HEK293 (cell line): ENCODE data around the gene SHROOM3.

ENCODE experiments used
- CTCF ChIA-PET: fragments of 350-600 bp; formaldehyde crosslinking; extraction: SDS; loops from one replicate; lab custom pipeline; 2021; ENCODE audit warnings: antibody characterized with exemption; lab: Yijun Ruan, JAX
- POLR2A ChIA-PET: fragments of 300-600 bp; formaldehyde crosslinking; extraction: SDS; loops from one replicate; lab custom pipeline; 2020; ENCODE audit warnings: antibody characterized with exemption, inconsistent platforms; lab: Yijun Ruan, JAX
- H3K27ac ChIP-seq: fragments of 200-500 bp; sonication (Bioruptor generic); 2 replicates; pipeline ENCODE4 v1.5.1; 2014; ENCODE audit warnings: low read depth, low read length, control low read depth, inconsistent platforms; ENCODE audit errors: extremely low read depth
- H3K36me3 ChIP-seq, 2 experiments: fragments of 200-500 bp in 1 of 2; sonication (Bioruptor generic) in 1 of 2; 1 replicate in 1 of 2; 2 replicates in 1 of 2; pipeline ENCODE4 v1.5.1; 2014 to 2017; ENCODE audit warnings: inconsistent platforms in 2 of 2, low read length in 2 of 2; ENCODE audit not compliant: control insufficient read depth in 2 of 2, insufficient read depth in 1 of 2
- H3K4me1 ChIP-seq: fragments of 200-500 bp; sonication (Bioruptor generic); 2 replicates; pipeline ENCODE4 v1.5.1; 2014; ENCODE audit warnings: mild to moderate bottlenecking, low read length, inconsistent platforms; ENCODE audit not compliant: control insufficient read depth, insufficient read depth
- H3K4me3 ChIP-seq: 2 replicates; pipeline ENCODE4 v1.5.1; 2011; ENCODE audit warnings: low read depth, mild to moderate bottlenecking, control low read depth, low read length, moderate library complexity
- H3K9me3 ChIP-seq: fragments of 200-500 bp; sonication (Bioruptor generic); 2 replicates; pipeline ENCODE4 v1.5.1; 2014; ENCODE audit warnings: low read depth, low read length, inconsistent platforms; ENCODE audit not compliant: control insufficient read depth, insufficient read depth
- GLIS1 ChIP-seq: fragments of 450-650 bp; formaldehyde crosslinking; IDR thresholded peaks from 2 replicates; pipeline ENCODE4 v1.5.1; 2016; ENCODE audit warnings: missing biosample characterization, missing genetic modification characterization
- INSM2 ChIP-seq: fragments of 450-650 bp; formaldehyde crosslinking; IDR thresholded peaks from 2 replicates; pipeline ENCODE4 v1.5.1; 2016; ENCODE audit warnings: missing biosample characterization, missing genetic modification characterization
- OSR2 ChIP-seq: fragments of 450-650 bp; formaldehyde crosslinking; IDR thresholded peaks from 2 replicates; pipeline ENCODE4 v1.5.1; 2016; ENCODE audit warnings: missing biosample characterization, missing genetic modification characterization
- REPIN1 ChIP-seq: fragments of 450-650 bp; formaldehyde crosslinking; IDR thresholded peaks from 2 replicates; pipeline ENCODE4 v1.5.1; 2017; ENCODE audit warnings: missing biosample characterization, missing genetic modification characterization, low read depth
- ZBTB20 ChIP-seq: fragments of 450-650 bp; formaldehyde crosslinking; IDR thresholded peaks from 2 replicates; pipeline ENCODE4 v1.5.1; 2016; ENCODE audit warnings: missing biosample characterization, missing genetic modification characterization
- ZBTB21 ChIP-seq: fragments of 450-650 bp; formaldehyde crosslinking; IDR thresholded peaks from 2 replicates; pipeline ENCODE4 v1.5.1; 2017; ENCODE audit warnings: missing biosample characterization, missing genetic modification characterization
- ZBTB44 ChIP-seq: fragments of 450-650 bp; IDR thresholded peaks from 2 replicates; pipeline ENCODE4 v1.5.1; 2018; ENCODE audit warnings: missing biosample characterization, mild to moderate bottlenecking, missing genetic modification characterization
- ZNF155 ChIP-seq: fragments of 450-650 bp; formaldehyde crosslinking; IDR thresholded peaks from 2 replicates; pipeline ENCODE4 v1.5.1; 2016; ENCODE audit warnings: missing biosample characterization, missing genetic modification characterization
- ZNF157 ChIP-seq: fragments of 450-650 bp; formaldehyde crosslinking; IDR thresholded peaks from 2 replicates; pipeline ENCODE4 v1.5.1; 2016; ENCODE audit warnings: missing biosample characterization, missing genetic modification characterization
- ZNF223 ChIP-seq: fragments of 450-650 bp; formaldehyde crosslinking; IDR thresholded peaks from 2 replicates; pipeline ENCODE4 v1.5.1; 2016; ENCODE audit warnings: missing biosample characterization, missing genetic modification characterization
- ZNF350 ChIP-seq: fragments of 450-650 bp; formaldehyde crosslinking; IDR thresholded peaks from 2 replicates; pipeline ENCODE4 v1.5.0; 2017; ENCODE audit warnings: missing biosample characterization, mild to moderate bottlenecking, missing genetic modification characterization
- ZNF404 ChIP-seq: fragments of 450-650 bp; formaldehyde crosslinking; IDR thresholded peaks from 2 replicates; pipeline ENCODE4 v1.5.1; 2017; ENCODE audit warnings: missing biosample characterization, missing genetic modification characterization
- ZNF544 ChIP-seq: fragments of 450-650 bp; formaldehyde crosslinking; IDR thresholded peaks from 2 replicates; pipeline ENCODE4 v1.5.0; 2017; ENCODE audit warnings: missing biosample characterization, missing genetic modification characterization
- ZNF558 ChIP-seq: fragments of 450-650 bp; formaldehyde crosslinking; IDR thresholded peaks from 2 replicates; pipeline ENCODE4 v1.5.1; 2016; ENCODE audit warnings: missing biosample characterization, missing genetic modification characterization
- ZNF561 ChIP-seq: fragments of 450-650 bp; IDR thresholded peaks from 2 replicates; pipeline ENCODE4 v1.5.1; 2018; ENCODE audit warnings: missing biosample characterization, missing genetic modification characterization, borderline replicate concordance
- ZNF621 ChIP-seq: fragments of 450-650 bp; formaldehyde crosslinking; IDR thresholded peaks from 2 replicates; pipeline ENCODE4 v1.5.1; 2017; ENCODE audit warnings: missing biosample characterization, missing genetic modification characterization
- ZSCAN5A ChIP-seq: fragments of 450-650 bp; formaldehyde crosslinking; IDR thresholded peaks from 2 replicates; pipeline ENCODE4 v1.5.1; 2016; ENCODE audit warnings: missing biosample characterization, missing genetic modification characterization

SHROOM3 gene

GRCh38 chr4:76434901-76435527 is at the start of gene SHROOM3:
SHROOM3 (plus strand) TSS chr4:76435229; CDS start chr4:76436053, 824 bp downstream.
- Histone ChIP-seq H3K4me3 (no peak within 1 kb of the TSS), H3K9me3 (no peaks in the 10 kb centered on the region), H3K27ac (no peak within 1 kb of the TSS), H3K4me1 (no peaks in the 10 kb centered on the region), H3K36me3 (no peaks in the 10 kb centered on the region)
- POLR2A ChIA-PET: no interaction called here
- CTCF ChIA-PET: interaction anchor here (0.7 to 2.1 kb wide), 4 partner anchors 70 to 348 kb away, joined by 3 to 9 read pairs (median 4); no protein-coding TSS in a partner anchor
- TF ChIP-seq ZNF621 (tag by site-specific recombination) (no peak), ZBTB20 (tag by site-specific recombination) (peak; percentile 35; the same call in 1 of the 2 replicates)

- Histone ChIP-seq H3K27ac (no peak overlapping the region), H3K36me3 (no peaks in the 10 kb centered on the region), H3K4me1 (no peaks in the 10 kb centered on the region), H3K4me3 (no peak overlapping the region), H3K9me3 (no peaks in the 10 kb centered on the region)
- ChIA-PET POLR2A (no interaction called here), CTCF (interaction anchor here (1.0 kb wide), 1 partner anchor 8 kb away, joined by 3 read pairs; no protein-coding TSS in a partner anchor)
- TF ChIP-seq INSM2 (tag by site-specific recombination) (no peak), ZNF350 (no peak), ZSCAN5A (tag by site-specific recombination) (no peak), ZNF558 (no peak)
Measured at GRCh38 chr4:76385974-76386373, 49.1 kb upstream of the SHROOM3 start.

GRCh38 chr4:76386566-76387305 is 48.3 kb upstream of the SHROOM3 start:
- CTCF ChIA-PET: interaction anchor here (0.7 to 1.0 kb wide), 2 partner anchors 9 to 12 kb away, joined by 3 read pairs; no protein-coding TSS in a partner anchor
- Histone ChIP-seq H3K9me3 (no peaks in the 10 kb centered on the region), H3K27ac (no peak overlapping the region), H3K36me3 (no peaks in the 10 kb centered on the region), H3K4me3 (no peak overlapping the region), H3K4me1 (no peaks in the 10 kb centered on the region)
- no peak for TF ChIP-seq ZNF155 (tag by site-specific recombination)
- TF ChIP-seq OSR2 (tag by site-specific recombination): no peak
- no peak for TF ChIP-seq REPIN1 (tag by site-specific recombination)
- TF ChIP-seq ZNF561 (tag by site-specific recombination): no peak
- no peak for TF ChIP-seq ZNF223 (tag by site-specific recombination)
- no peak for TF ChIP-seq ZNF404
- no peak for TF ChIP-seq GLIS1 (tag by site-specific recombination)
- TF ChIP-seq ZNF544 (tag by site-specific recombination): no peak
- no peak for TF ChIP-seq INSM2 (tag by site-specific recombination)
- TF ChIP-seq ZNF157 (tag by site-specific recombination): no peak
- TF ChIP-seq ZBTB44: no peak
- TF ChIP-seq ZBTB21 (tag by site-specific recombination): no peak
- POLR2A ChIA-PET: no interaction called here
